ENCODE data around the gene CBX6. TPM values are rescaled to one million over a fixed set of nuclear protein-coding genes. Genes with fewer than 3 reads are reported as not detected.

CBX6 gene
- total and polyA plus RNA-seq, 8 donors = 22.5 to 44.6 (median 27.9) TPM

DNA sequence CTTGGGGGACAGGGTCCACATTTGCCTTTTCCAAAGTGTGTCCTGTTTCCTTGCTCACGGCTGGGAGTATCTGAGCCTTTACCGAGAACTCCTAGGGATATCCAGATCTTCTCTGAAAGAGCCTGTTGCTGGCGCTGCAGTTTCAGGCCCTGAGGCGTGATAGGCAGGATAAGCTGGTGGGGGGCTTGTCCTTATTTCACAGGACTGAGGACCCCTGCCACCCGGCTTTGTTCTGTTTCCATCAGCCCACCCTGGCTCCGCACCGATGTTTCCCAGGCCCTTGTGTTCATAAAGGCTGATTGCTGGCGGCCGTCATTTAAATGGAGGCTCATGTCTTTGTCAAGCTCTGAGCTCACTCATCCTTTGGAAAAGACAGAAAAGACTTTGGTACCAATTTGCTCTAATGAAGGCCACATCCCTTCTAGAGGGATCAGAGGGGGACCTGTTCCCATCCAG is 18.8 kb downstream of the CBX6 start:
- H3K4me1 ChIP-seq = no peaks in the 10 kb centered on the region
- H3K4me3 ChIP-seq = no peak overlapping the region
- H3K36me3 ChIP-seq = no peaks in the 10 kb centered on the region
- no peaks in the 10 kb centered on the region for H3K9me3 ChIP-seq
- DNase-seq = peak in 1 of 6 donors; percentile 2
- intact Hi-C loops (cut with DNase I) = no loop called here
- H3K27ac ChIP-seq = no peak overlapping the region
- 69 to 70% methylated on average over 9 of the region's 9 CpGs for WGBS, 2 donors
- no peak for TF ChIP-seq CTCF (IDR thresholded peaks at IDR 0.05)
- FAIRE-seq = no peak
- H3K27me3 ChIP-seq = no peaks in the 10 kb centered on the region
- ATAC-seq = no peak

- ATAC-seq (no peak), FAIRE-seq (no peak), DNase-seq (no peak)
- no peaks in the 10 kb centered on the region for H3K4me1 ChIP-seq
- no peaks in the 10 kb centered on the region for H3K9me3 ChIP-seq
- H3K36me3 ChIP-seq = no peaks in the 10 kb centered on the region
- H3K27me3 ChIP-seq = no peaks in the 10 kb centered on the region
- H3K4me3 ChIP-seq = no peak overlapping the region
- TF ChIP-seq CTCF (IDR thresholded peaks at IDR 0.05) = no peak
- no peak overlapping the region for H3K27ac ChIP-seq
- intact Hi-C loops (cut with DNase I) = no loop called here
- WGBS, 2 donors = 85 to 92% methylated on average over 1 of the region's 1 CpG
Observed at GRCh38 chr22:38852522-38852921, 19.5 kb downstream of the CBX6 start.

- TF ChIP-seq CTCF (IDR thresholded peaks at IDR 0.05) = no peak
- WGBS, 2 donors = 52 to 65% methylated on average over 15 of the region's 15 CpGs
- DNase-seq = no peak
- FAIRE-seq = no peak
- H3K4me1 ChIP-seq = no peaks in the 10 kb centered on the region
- no peaks in the 10 kb centered on the region for H3K27me3 ChIP-seq
- H3K36me3 ChIP-seq = no peaks in the 10 kb centered on the region
- intact Hi-C loops (cut with DNase I) = no loop called here
- H3K9me3 ChIP-seq = no peaks in the 10 kb centered on the region
- no peak overlapping the region for H3K27ac ChIP-seq
- no peak overlapping the region for H3K4me3 ChIP-seq
- ATAC-seq = no peak
Observed at GRCh38 chr22:38850941-38851849, 20.8 kb downstream of the CBX6 start.

DNA sequence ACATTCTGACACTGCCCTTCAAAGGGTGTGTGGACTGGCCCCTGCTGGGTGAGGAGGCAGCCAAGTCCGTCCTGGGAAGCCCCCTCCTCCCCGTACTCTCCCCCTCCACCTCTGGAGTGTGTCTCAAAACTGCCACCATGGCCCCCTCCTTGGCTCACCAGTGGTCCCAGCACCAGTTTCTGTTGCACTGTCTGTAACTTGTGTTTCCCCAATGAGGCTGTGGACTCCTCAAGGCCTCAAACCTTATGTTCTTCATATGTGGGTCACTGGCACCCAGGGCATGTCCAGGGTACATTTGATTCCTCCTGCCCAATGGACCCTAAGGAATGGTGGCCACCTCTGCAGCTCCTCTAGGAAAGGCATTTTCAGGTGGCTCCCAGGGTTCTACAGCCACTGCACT is 21.6 kb downstream of the CBX6 start:
- no peaks in the 10 kb centered on the region for H3K27me3 ChIP-seq
- ATAC-seq = no peak
- no peaks in the 10 kb centered on the region for H3K36me3 ChIP-seq
- TF ChIP-seq CTCF (IDR thresholded peaks at IDR 0.05) = no peak
- DNase-seq = peak in 1 of 6 donors; percentile 31
- no peak for FAIRE-seq
- no peaks in the 10 kb centered on the region for H3K4me1 ChIP-seq
- H3K4me3 ChIP-seq = no peak overlapping the region
- intact Hi-C loops (cut with DNase I) = no loop called here
- WGBS, 2 donors = 72 to 91% methylated on average over 2 of the region's 2 CpGs
- no peak overlapping the region for H3K27ac ChIP-seq
- H3K9me3 ChIP-seq = no peaks in the 10 kb centered on the region

- Histone ChIP-seq H3K4me1 (no peaks in the 10 kb centered on the region), H3K27ac (no peak overlapping the region), H3K9me3 (no peaks in the 10 kb centered on the region), H3K27me3 (no peaks in the 10 kb centered on the region), H3K4me3 (no peak overlapping the region), H3K36me3 (no peaks in the 10 kb centered on the region)
- intact Hi-C loops (cut with DNase I) = no loop called here
- TF ChIP-seq CTCF (IDR thresholded peaks at IDR 0.05) = no peak
- no peak for ATAC-seq
- peak in 1 of 6 donors; percentile 20 for DNase-seq
- FAIRE-seq = no peak
- 83 to 86% methylated on average over 6 of the region's 6 CpGs for WGBS, 2 donors
Observed at GRCh38 chr22:38849811-38850210, 22.2 kb downstream of the CBX6 start.

Measured in pancreas (tissue), 10 donors.